SH-SY5Y (cell line): Measurements from ENCODE around the gene NMNAT2.
A peak's percentile ranks its signal among the peaks of the same experiment; 100 is the strongest.

Source experiments
- GATA2 ChIP-seq: IDR thresholded peaks from 2 replicates; pipeline ENCODE4 v1.6.1; 2011; ENCODE audit warnings: mild to moderate bottlenecking, low read depth, low read length
- GATA3 ChIP-seq: IDR thresholded peaks from 2 replicates; pipeline ENCODE4 v1.6.1; 2011; ENCODE audit warnings: low read depth, mild to moderate bottlenecking, low read length, moderate library complexity

NMNAT2 gene

GRCh38 chr1:183417772-183418491 lies at the start of gene NMNAT2:
TSS of gene NMNAT2 (minus strand) at chr1:183418380. CDS start at chr1:183418267, 113 bp downstream.
- TF ChIP-seq GATA3, result no peak
- peak; percentile 67 for TF ChIP-seq GATA2

GRCh38 chr1:183467687-183468086 lies 49.5 kb upstream of the NMNAT2 start:
- TF ChIP-seq GATA2, result no peak
- TF ChIP-seq GATA3, result no peak

GRCh38 chr1:183466781-183467180 lies 48.6 kb upstream of the NMNAT2 start:
- TF ChIP-seq GATA2 (no peak), GATA3 (no peak)

- TF ChIP-seq GATA3 (no peak), GATA2 (no peak)
These were observed 45.4 kb upstream of the NMNAT2 start for GRCh38 chr1:183463566-183463965.

GRCh38 chr1:183461350-183461749 lies 43.2 kb upstream of the NMNAT2 start:
- TF ChIP-seq GATA3 (no peak), GATA2 (no peak)

- TF ChIP-seq GATA3, result no peak
- TF ChIP-seq GATA2, result no peak
These were observed 42.4 kb upstream of the NMNAT2 start for GRCh38 chr1:183460596-183460995.

GRCh38 chr1:183457449-183457848 lies 39.3 kb upstream of the NMNAT2 start:
- TF ChIP-seq GATA3, result no peak
- no peak for TF ChIP-seq GATA2

- TF ChIP-seq GATA3 (no peak), GATA2 (no peak)
These were observed 38.6 kb upstream of the NMNAT2 start for GRCh38 chr1:183456826-183457225.

DNA sequence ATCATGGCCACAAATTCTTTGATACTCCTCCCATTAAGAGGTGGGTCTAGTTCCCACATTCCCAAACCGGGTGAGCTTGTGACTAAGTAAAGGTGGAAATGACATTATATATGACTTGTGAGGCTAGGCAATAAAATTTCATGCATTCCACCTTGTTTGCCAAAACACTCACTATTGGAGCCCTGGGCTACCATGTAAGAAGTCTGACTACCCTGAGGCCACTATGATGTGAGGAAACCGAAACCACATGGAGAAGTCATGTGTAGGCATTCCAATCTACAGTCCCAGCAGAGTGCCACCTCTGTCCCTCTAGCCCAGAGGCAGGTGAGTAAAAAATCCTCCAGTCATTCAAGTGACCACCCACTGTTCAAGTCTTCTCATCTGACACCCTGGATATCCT lies 36.2 kb upstream of the NMNAT2 start:
- no peak for TF ChIP-seq GATA3

- no peak for TF ChIP-seq GATA2
- TF ChIP-seq GATA3, result no peak
These were observed 31.9 kb upstream of the NMNAT2 start for GRCh38 chr1:183450093-183450492.

DNA sequence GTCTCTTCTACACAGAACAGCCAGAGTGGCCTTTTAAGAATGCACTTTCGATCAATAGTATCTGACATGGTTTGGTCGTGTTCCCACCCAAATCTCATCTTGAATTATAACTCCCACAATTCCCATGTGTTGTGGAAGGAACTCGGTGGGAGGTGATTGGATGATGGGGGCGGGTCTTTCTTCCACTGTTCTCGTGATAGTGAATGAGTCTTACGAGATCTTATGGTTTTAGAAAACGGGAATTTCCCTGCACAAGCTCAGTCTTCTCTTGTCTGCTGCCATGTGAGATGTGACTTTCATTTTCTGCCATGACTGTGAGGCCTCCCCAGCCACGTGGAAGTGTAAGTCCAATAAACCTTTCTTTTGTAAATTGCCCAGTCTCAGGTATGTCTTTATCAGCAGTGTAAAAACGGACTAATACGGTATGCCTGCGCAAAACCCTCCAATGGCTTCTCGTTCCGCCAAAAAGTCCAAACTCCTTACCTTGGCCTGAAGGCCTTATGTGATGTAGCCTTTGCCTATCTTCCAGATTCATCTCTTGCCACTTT lies 31.1 kb upstream of the NMNAT2 start:
- TF ChIP-seq GATA2 (no peak), GATA3 (no peak)

GRCh38 chr1:183444243-183444642 lies 26.1 kb upstream of the NMNAT2 start:
- TF ChIP-seq GATA2 (no peak), GATA3 (no peak)

DNA sequence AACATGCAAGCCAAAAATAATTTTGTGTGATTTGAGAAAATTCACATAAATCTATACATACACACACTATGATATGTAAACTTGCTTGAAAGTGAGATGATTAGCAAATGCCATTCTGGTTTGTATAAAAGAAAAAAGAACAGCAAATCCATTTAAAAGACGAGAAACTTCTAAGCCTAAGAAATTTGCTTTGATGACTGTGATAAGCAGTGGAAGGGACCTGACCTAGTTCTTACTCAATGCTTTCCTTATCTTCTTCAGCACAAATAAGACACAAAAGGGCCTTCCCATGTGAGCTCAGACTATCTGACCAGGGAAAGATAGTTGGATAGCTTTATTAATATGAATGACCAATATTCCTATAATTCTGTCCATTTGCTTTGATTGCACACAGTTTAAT lies 25.3 kb upstream of the NMNAT2 start:
- TF ChIP-seq GATA2, result no peak
- no peak for TF ChIP-seq GATA3

DNA sequence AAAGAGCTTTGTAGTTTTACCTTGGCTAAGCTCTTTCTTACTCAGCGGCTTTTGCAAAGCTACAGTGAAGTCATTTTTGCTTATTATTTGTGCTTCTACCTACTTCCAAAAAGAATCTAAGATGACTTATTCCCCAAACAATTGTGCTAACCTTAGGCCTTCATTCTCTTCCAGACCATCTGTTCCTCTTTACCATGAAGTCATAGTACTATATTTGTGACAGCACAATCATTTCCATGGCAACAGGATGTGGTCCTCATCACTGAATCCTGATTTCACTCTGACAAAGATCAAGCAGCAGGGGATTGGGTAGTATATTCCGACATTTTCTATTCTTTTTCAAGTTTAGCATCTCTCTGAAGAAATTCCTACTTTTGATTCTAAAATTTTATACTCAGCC lies 24.8 kb upstream of the NMNAT2 start:
- TF ChIP-seq GATA3 (no peak), GATA2 (no peak)

GRCh38 chr1:183438060-183438459 lies 19.9 kb upstream of the NMNAT2 start:
- no peak for TF ChIP-seq GATA2
- no peak for TF ChIP-seq GATA3

DNA sequence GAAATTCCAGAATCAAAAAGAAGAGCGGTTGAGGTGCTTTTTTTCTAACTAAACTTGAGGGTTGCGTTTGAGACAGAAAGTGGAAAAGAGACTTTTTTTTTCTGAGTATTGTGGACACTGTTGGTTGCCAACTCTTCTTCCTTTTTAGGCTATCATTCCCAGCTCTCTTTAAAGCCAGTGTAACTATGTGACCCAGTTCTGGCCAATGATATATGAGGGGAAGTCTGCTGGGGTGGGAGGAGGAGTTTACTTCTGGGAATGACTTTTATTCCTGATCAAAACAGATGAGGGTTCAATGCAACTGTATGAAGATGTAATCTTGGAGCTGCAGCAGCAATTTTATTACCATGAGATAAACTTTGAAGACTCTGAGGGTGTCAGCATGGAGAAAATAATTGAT lies 17.3 kb upstream of the NMNAT2 start:
- TF ChIP-seq GATA2, result no peak
- no peak for TF ChIP-seq GATA3

DNA sequence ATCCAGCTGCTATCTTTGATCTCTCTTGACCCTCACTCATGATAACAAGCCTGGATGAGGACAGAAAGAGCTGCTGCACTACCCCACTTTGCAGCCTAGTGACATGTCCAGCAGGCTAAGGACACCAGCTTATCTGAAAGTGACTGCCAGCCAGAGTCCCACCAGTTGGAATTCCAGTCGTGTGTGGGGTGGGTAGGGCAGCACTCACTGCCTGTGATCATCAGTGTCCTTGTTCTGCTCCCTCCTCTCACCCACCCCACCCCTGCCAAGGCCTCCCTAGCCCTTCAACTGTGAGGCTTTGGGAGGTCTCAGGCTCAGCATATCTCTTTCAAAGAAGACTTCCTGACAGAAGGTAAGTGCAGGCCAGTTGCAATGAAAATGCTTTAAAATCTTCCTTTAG lies 15.5 kb upstream of the NMNAT2 start:
- no peak for TF ChIP-seq GATA2
- no peak for TF ChIP-seq GATA3

GRCh38 chr1:183432548-183432875 lies 14.3 kb upstream of the NMNAT2 start:
- TF ChIP-seq GATA3, result no peak
- no peak for TF ChIP-seq GATA2
